Panc1 (cell line): ENCODE data around the gene CAMK4. TPM values are rescaled to one million over a fixed set of nuclear protein-coding genes. Genes with fewer than 3 reads are reported as not detected.

Experiments used
- ATAC-seq: fragments of 200-7000 bp; cut with Tn5 transposase; 2 replicates; pipeline ENCODE4 v1.9.1; 2020; ENCODE audit warnings: mild to moderate bottlenecking, moderate library complexity
- BruUV-seq: library from RNA; stranded (reverse); fragments of 400-500 nt; replicated peaks from 2 replicates; lab custom pipeline; 2021; lab: Mats Ljungman, UMichigan
- CTCF ChIA-PET: fragments of 300-600 bp; sonication (Branson Sonifier 250); formaldehyde crosslinking; loops from one replicate; lab custom pipeline; 2022; ENCODE audit warnings: antibody characterized with exemption; lab: Charles Lee
- POLR2A ChIA-PET: fragments of 300-600 bp; sonication (Branson Sonifier 250); formaldehyde crosslinking; loops from one replicate; lab custom pipeline; 2022; ENCODE audit warnings: antibody characterized with exemption; lab: Charles Lee
- DNase-seq: peaks from one replicate; pipeline ENCODE4 v3.0.0-alpha.2; 2010; ENCODE audit warnings: low read depth, low spot score
- H3K27ac ChIP-seq: 2 replicates; pipeline ENCODE4 v1.5.1; 2011; ENCODE audit warnings: mild to moderate bottlenecking, low read length, inconsistent platforms
- H3K27me3 ChIP-seq: fragments of 200-500 bp; sonication (Bioruptor generic); 2 replicates; pipeline ENCODE4 v1.6.0; 2014; ENCODE audit warnings: low read length, inconsistent platforms; ENCODE audit not compliant: control insufficient read depth, insufficient read depth
- H3K36me3 ChIP-seq: fragments of 200-500 bp; sonication (Bioruptor generic); 2 replicates; pipeline ENCODE4 v1.5.1; 2014; ENCODE audit warnings: inconsistent platforms, mild to moderate bottlenecking, low read length, moderate library complexity; ENCODE audit not compliant: control insufficient read depth, insufficient read depth
- H3K4me1 ChIP-seq: 2 replicates; pipeline ENCODE4 v1.5.1; 2011; ENCODE audit warnings: inconsistent platforms, mild to moderate bottlenecking, low read length, moderate library complexity; ENCODE audit not compliant: control insufficient read depth, insufficient read depth
- H3K4me3 ChIP-seq, 2 experiments: 2 replicates each; pipeline ENCODE4 v1.5.1; 2011 to 2012; ENCODE audit warnings: low read depth in 2 of 2, low read length in 2 of 2, mild to moderate bottlenecking in 2 of 2, inconsistent platforms in 1 of 2, moderate library complexity in 1 of 2
- H3K9me3 ChIP-seq: fragments of 200-500 bp; sonication (Bioruptor generic); 2 replicates; pipeline ENCODE4 v1.5.1; 2014; ENCODE audit warnings: low read depth, mild to moderate bottlenecking, inconsistent platforms, low read length, moderate library complexity; ENCODE audit not compliant: control insufficient read depth, insufficient read depth
- POLR2AphosphoS5 ChIP-seq: IDR thresholded peaks from 2 replicates; pipeline ENCODE4 v1.6.1; 2012; ENCODE audit warnings: mild to moderate bottlenecking, low read depth, low read length, moderate library complexity
- SIN3A ChIP-seq: IDR thresholded peaks from 2 replicates; pipeline ENCODE4 v1.6.1; 2012; ENCODE audit warnings: low read depth, mild to moderate bottlenecking, low read length, moderate library complexity, borderline replicate concordance; ENCODE audit not compliant: insufficient read depth
- TCF7L2 ChIP-seq: IDR thresholded peaks from 2 replicates; pipeline ENCODE4 v1.6.1; 2011; ENCODE audit warnings: mild to moderate bottlenecking, low read depth, low read length, inconsistent platforms
- in situ Hi-C: cut with HindIII; loops from 2 replicates; pipeline ENCODE4 v1.10.0; 2016; ENCODE audit warnings: low sequenced_read_pairs, low pct_unique_long_range_greater_than_20kb
- intact Hi-C: fragments of 100-400 bp; cut with micrococcal nuclease; formaldehyde crosslinking; loops from one replicate; pipeline ENCODE4 v1.10.0; 2022; ENCODE audit not compliant: unreplicated experiment
- total RNA-seq: library from RNA; stranded (reverse); gene quantifications from one replicate; pipeline ENCODE4 v1.2.1, GENCODE V29; 2021; ENCODE audit not compliant: unreplicated experiment
- TF ChIP-seq, protein P1 (sequence below): fragments of 450-650 bp; IDR thresholded peaks from 2 replicates; pipeline ENCODE4 v1.5.1; 2017; ENCODE audit warnings: mild to moderate bottlenecking
- TF ChIP-seq, protein P2 (sequence below), 2 experiments: IDR thresholded peaks; 2 replicates each; pipeline ENCODE4 v1.6.1; 2011 to 2012; ENCODE audit warnings: low read depth in 2 of 2, control low read depth in 1 of 2, low read length in 1 of 2, mild to moderate bottlenecking in 1 of 2, moderate library complexity in 1 of 2; ENCODE audit not compliant: insufficient read depth in 1 of 2

The CAMK4 gene
- total RNA-seq, 1 experiment from 2014 or later, result 0.39 TPM

DNA sequence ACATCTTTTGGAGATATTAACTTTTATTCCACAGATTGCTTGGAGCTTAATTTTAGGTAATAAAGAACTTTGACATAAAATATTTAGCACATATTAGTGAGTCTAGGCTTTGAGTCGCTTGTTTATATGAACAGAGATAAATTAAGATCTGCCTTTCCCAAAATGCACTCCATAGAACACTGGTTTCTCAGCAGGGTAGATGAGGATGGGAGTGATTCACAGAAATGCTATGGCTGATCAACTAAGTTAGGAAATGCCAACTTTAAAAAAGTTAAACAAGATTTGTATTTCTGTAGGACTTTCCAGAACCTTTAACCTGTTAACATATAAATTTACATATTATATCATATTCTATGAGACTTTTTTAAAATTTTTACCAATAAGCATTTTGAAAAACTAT is 222.9 kb downstream of the CAMK4 start:
- Histone ChIP-seq H3K4me1 (no peaks in the 10 kb centered on the region), H3K36me3 (no peaks in the 10 kb centered on the region), H3K27me3 (no peaks in the 10 kb centered on the region; the same call in 1 of the 2 replicates), H3K4me3 (no peak overlapping the region), H3K9me3 (no peaks in the 10 kb centered on the region), H3K27ac (no peak overlapping the region)
- in situ Hi-C loops, result no loop called here
- TF ChIP-seq SIN3A (no peak), TCF7L2 (no peak), POLR2AphosphoS5 (no peak)
- TF ChIP-seq, protein P1, sequence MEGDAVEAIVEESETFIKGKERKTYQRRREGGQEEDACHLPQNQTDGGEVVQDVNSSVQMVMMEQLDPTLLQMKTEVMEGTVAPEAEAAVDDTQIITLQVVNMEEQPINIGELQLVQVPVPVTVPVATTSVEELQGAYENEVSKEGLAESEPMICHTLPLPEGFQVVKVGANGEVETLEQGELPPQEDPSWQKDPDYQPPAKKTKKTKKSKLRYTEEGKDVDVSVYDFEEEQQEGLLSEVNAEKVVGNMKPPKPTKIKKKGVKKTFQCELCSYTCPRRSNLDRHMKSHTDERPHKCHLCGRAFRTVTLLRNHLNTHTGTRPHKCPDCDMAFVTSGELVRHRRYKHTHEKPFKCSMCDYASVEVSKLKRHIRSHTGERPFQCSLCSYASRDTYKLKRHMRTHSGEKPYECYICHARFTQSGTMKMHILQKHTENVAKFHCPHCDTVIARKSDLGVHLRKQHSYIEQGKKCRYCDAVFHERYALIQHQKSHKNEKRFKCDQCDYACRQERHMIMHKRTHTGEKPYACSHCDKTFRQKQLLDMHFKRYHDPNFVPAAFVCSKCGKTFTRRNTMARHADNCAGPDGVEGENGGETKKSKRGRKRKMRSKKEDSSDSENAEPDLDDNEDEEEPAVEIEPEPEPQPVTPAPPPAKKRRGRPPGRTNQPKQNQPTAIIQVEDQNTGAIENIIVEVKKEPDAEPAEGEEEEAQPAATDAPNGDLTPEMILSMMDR, result no peak
- TF ChIP-seq, protein P2, sequence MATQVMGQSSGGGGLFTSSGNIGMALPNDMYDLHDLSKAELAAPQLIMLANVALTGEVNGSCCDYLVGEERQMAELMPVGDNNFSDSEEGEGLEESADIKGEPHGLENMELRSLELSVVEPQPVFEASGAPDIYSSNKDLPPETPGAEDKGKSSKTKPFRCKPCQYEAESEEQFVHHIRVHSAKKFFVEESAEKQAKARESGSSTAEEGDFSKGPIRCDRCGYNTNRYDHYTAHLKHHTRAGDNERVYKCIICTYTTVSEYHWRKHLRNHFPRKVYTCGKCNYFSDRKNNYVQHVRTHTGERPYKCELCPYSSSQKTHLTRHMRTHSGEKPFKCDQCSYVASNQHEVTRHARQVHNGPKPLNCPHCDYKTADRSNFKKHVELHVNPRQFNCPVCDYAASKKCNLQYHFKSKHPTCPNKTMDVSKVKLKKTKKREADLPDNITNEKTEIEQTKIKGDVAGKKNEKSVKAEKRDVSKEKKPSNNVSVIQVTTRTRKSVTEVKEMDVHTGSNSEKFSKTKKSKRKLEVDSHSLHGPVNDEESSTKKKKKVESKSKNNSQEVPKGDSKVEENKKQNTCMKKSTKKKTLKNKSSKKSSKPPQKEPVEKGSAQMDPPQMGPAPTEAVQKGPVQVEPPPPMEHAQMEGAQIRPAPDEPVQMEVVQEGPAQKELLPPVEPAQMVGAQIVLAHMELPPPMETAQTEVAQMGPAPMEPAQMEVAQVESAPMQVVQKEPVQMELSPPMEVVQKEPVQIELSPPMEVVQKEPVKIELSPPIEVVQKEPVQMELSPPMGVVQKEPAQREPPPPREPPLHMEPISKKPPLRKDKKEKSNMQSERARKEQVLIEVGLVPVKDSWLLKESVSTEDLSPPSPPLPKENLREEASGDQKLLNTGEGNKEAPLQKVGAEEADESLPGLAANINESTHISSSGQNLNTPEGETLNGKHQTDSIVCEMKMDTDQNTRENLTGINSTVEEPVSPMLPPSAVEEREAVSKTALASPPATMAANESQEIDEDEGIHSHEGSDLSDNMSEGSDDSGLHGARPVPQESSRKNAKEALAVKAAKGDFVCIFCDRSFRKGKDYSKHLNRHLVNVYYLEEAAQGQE (IDR thresholded peaks at IDR 0.05; ENCODE audit: insufficient read depth in 1 of 2, low read depth in 2 of 2, low read length in 1 of 2), result no peak
- ChIA-PET CTCF (no interaction called here), POLR2A (no interaction called here)
- no TSS peak for BruUV-seq
- intact Hi-C loops, result no loop called here
- no peak for ATAC-seq
- no peak for DNase-seq

GRCh38 chr5:111447822-111448221 is 223.6 kb downstream of the CAMK4 start:
- no peaks in the 10 kb centered on the region for H3K9me3 ChIP-seq
- TF ChIP-seq POLR2AphosphoS5 (no peak), TCF7L2 (no peak), SIN3A (no peak)
- TF ChIP-seq, protein P1, result no peak
- CTCF ChIA-PET, result no interaction called here
- POLR2A ChIA-PET, result no interaction called here
- no peak overlapping the region for H3K27ac ChIP-seq
- in situ Hi-C loops, result no loop called here
- no TSS peak for BruUV-seq
- no peak for ATAC-seq
- DNase-seq, result no peak
- H3K4me3 ChIP-seq, result no peak overlapping the region
- no peaks in the 10 kb centered on the region for H3K4me1 ChIP-seq
- H3K36me3 ChIP-seq, result no peaks in the 10 kb centered on the region
- intact Hi-C loops, result no loop called here
- no peaks in the 10 kb centered on the region; the same call in 1 of the 2 replicates for H3K27me3 ChIP-seq
